Muscle of arm (tissue), 14 donors: Measurements from ENCODE around the gene STRC. TPM values are rescaled to one million over a fixed set of nuclear protein-coding genes. Genes with fewer than 3 reads are reported as not detected.
"Not testable (repeated sequence)": the region's sequence is repeated elsewhere in the genome, so short reads cannot be mapped to it uniquely, and the experiment has no call there.

ENCODE experiments used
- DNase-seq: peaks from one replicate; pipeline ENCODE4 v3.0.0-alpha.2; 2013
- long read RNA-seq, 11 donors: transcript quantifications; one replicate each; lab custom pipeline, GENCODE V29; 2026
- polyA plus RNA-seq, 12 donors: library from polyadenylated mRNA; unstranded; fragments of 120-200 nt; gene quantifications; one replicate each; pipeline ENCODE4 v1.2.1, GENCODE V29; 2013; ENCODE audit not compliant: insufficient read length in 12 of 12

STRC gene
- polyA plus RNA-seq, result 1 to 10 TPM in 1 of 12 donors, under 1 TPM in 9, not detected in 2; 0.12 to 1.1 (median 0.48) TPM
- long read RNA-seq, donor 1, result 0 reads
- long read RNA-seq, donor 2, result 0 reads
- long read RNA-seq, donor 3, result 0 reads
- long read RNA-seq, donor 4, result 0 reads
- long read RNA-seq, donor 5, result 0 reads
- long read RNA-seq, donor 6, result 0 reads
- long read RNA-seq, donor 7, result 0 reads
- long read RNA-seq, donor 8, result 0 reads
- long read RNA-seq, donor 9, result 0 reads
- long read RNA-seq, donor 10, result 0 reads
- long read RNA-seq, donor 11, result 0 reads

DNA sequence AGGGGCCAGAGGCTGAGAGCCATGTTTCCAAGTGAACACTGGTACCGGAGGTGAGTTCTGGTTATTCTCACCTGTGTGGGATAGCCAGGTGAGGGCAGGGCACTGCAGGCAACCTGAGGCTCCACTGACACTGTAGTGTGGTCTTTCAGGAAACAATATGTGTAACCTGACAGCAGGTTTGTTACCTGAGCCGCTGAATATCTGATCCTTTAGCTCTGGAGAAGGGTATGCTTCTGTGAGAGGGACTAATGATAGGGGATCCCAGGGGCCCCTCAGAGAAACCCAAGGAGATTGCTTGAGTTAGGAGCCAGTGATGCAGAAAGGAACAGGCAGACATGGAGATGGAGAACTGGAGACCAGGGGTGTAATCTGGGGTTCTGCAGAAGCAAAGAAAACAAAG lies at the start of gene STRC:
STRC (minus strand) TSS at position 101 of the 400 bp plus-strand sequence; CDS start at position 23, 78 bp downstream.
- not testable (repeated sequence) for DNase-seq

- not testable (repeated sequence) for DNase-seq
Measured at GRCh38 chr15:43666177-43666576, 47.6 kb upstream of the STRC start.

DNA sequence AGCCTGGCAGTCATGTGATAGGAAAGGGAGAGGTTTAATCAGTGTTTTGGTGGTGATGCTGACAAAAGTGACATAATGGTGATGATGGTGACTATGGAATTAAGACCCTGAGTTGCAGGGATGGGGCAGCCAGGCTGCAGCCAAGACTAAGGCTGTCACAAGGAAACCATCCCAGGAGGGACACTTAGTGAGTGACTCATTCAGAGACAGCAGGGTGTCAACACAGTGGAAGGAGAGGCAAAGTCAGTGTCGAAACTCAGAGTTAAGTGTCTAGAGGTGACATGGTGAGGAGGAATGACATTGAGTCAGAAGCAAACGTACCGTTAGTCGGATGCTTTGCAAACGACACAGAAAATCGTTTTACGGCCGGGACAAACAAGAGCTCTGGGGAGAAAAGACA lies 44.7 kb upstream of the STRC start:
- DNase-seq, result not testable (repeated sequence)

DNA sequence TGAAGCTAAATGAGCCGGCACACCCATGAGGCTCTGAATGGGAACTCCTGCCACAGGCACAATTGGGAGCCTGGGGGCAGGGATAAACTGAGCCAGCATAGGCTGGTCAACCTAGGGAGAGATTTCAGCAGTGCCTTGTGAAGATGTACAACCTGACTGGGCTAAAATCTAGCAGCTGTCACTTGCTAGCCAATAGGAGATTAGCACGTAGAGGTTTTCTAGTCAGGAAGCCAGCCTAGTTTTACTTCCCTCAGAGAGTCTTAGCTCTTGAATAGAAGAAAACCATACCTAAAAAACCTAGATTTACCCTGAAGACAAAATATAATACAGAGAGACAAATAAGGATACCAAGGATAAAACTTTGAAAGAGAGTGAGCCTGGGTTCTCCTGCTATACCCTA lies 43.7 kb upstream of the STRC start:
- DNase-seq, result not testable (repeated sequence)

- not testable (repeated sequence) for DNase-seq
Measured at GRCh38 chr15:43659727-43660126, 41.1 kb upstream of the STRC start.

DNA sequence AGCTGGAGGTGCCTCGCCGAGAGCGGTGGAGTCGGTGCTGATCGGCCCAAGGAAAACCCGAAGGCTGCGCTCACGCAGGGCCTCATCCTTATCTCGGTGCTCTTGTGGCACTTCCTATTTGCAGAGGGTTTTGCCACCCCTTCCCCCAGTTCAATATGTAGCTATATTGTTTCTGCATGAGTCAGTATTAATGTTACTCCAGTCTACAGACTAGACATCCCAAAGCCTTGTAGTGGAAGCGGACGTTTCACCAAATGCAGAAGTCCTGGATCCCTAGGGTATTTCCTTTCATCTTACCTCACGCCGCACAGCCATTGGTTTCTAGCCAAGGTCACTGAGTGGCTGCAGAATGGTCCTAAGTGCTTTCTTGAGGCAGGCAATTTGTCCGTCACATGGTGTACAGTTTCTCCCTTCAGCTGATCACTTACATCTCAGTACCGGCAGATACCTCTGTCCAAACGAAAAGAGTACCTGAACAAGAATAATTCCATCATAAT lies 30.9 kb upstream of the STRC start:
- not testable (repeated sequence) for DNase-seq

GRCh38 chr15:43648649-43649429 lies 30.2 kb upstream of the STRC start, which contains the start of gene CATSPER2:
Gene CATSPER2 (minus strand): TSS chr15:43648844. CDS start chr15:43648061, 783 bp downstream.
- no peak for DNase-seq

DNA sequence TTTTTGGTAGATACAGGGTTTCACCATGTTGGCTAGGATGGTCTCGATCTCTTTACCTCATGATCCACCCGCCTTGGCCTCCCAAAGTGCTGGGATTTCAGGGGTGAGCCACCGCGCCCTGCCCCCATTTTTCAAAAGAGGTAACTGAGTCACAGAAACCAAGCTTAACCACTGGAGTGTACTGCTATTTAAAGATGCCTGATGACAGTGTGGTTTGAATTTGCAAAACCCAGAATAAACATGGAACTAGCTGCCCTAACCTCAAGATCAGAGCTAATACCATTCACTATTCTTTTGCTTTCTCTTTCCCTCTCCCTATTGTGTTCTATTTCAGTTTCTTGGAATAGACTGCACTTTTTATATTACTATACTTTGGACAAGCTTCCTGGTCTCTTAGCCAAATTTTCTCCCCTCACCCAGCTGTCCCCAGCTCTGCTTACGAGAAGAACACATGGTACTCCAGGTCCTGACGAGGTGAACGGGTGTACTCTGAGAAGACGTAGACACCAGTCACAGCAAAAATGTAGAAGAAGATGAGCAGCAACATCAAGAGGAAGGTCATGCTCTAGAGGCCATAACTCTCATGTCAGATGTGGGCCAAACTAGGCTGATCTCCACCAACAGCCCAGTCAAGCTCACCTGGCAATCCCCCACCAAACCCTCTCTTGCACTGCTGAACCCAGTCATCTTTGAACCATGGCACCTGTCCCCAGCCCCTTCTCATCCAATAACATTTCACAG lies 20.0 kb upstream of the STRC start:
- DNase-seq, result not testable (repeated sequence)

- DNase-seq, result not testable (repeated sequence)
Measured at GRCh38 chr15:43626937-43627336, 8.3 kb upstream of the STRC start.

GRCh38 chr15:43625106-43625505 lies 6.5 kb upstream of the STRC start:
- DNase-seq, result no peak

DNA sequence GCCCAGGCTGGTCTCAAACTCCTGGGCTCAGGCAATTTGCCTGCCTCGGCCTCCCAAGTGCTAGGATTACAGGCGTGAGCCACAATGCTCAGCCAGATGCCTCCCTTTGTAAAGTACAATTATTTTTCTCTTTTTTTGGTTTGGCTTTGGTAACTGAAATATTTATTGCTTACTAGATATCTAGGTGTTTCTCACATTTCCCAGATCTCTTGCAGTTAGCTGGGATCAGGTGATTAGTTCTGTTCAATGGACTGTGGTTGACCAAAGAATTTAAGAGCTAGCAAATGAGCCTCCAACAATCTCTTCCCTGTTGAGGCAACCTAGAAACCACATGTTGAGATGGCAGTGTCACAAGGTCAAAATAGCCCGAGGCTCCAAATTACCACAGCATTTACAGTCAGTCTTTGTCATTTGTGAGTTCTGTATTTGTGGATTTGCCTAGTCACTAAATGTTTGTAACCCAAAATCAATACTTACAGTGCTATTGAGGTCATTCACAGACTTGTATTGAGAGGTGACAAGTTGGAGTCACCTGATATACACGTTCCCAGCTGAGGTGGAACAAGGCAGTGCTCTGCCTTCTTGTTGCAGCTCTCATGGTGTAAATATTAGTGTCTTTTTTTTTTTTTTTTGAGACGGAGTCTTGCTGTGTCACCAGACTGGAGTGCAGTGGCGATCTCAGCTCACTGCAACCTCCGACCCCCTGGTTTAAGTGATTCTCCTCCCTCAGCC lies 3.6 kb upstream of the STRC start:
- DNase-seq, result not testable (repeated sequence)

DNA sequence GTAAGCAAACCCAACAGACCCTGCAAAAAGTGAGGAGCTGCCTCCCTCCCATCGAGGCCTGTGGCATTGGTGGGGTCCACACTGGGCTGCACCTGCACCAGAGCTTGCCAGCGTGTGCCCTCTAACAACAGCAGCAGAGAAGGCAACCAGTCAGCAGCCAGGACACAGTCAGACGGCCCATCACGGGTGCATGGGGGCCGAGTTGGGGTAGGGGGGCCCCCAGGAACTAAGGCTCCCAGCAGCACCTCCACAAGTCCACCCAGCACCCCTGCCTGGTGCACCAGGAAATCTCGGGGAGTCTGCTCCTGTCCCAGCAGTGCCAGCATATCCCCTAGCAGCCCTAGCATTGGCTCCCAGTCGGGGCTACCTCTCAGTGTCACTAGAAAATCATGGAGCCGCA lies 850 bp downstream of the STRC start:
- DNase-seq, result not testable (repeated sequence)

DNA sequence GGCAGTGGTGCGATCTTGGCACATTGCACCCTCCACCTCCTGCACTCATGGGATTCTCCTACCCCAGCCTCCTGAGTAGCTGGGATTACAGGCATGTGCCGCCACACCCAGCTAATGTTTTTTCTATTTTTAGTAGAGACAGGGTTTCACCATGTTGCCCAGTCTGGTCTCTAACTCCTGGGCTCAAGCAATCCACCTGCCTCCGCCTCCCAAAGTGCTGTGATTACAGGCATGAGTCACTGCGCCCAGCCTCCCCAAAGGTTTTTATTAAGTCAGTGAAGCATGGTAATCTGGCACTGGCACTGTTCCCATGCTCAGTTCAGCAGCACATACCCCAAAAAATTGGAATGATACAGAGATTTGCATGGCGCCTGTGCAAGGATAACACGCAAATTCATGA lies 16.4 kb downstream of the STRC start:
- DNase-seq, result peak; percentile 8

DNA sequence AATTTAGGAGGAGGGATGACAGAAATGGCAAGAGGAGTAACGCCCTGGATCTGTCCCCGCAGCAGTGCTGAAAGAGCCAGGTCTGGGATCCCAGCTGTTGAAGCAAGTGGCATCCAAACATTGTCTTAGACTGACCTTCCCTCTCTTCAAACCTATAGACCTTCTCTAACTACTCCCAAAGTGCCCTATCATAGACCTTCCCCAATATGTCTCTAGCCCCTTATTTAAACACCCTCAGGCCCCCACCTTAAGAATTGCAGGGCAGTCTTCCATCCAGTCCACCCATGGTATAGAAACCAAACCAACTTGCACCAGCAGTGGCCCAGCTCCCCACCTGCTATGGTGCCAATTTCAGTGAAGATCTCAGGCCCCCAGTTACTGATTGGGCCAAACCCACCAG lies 18.4 kb downstream of the STRC start:
- DNase-seq, result not testable (repeated sequence)

GRCh38 chr15:43599131-43599530 lies 19.5 kb downstream of the STRC start:
- not testable (repeated sequence) for DNase-seq

GRCh38 chr15:43593328-43594190 lies 25.0 kb downstream of the STRC start, which contains the start of gene CKMT1B:
Gene CKMT1B (plus strand): TSS chr15:43594027. CDS start chr15:43594219, 192 bp downstream.
- DNase-seq, result not testable (repeated sequence)

GRCh38 chr15:43592841-43593240 lies 25.8 kb downstream of the STRC start:
- not testable (repeated sequence) for DNase-seq

GRCh38 chr15:43589778-43590466 lies 28.7 kb downstream of the STRC start, which contains the start of gene PPIP5K1:
Gene PPIP5K1 (minus strand): TSS chr15:43590208. CDS start chr15:43584504, 5,704 bp downstream.
- not testable (repeated sequence) for DNase-seq

DNA sequence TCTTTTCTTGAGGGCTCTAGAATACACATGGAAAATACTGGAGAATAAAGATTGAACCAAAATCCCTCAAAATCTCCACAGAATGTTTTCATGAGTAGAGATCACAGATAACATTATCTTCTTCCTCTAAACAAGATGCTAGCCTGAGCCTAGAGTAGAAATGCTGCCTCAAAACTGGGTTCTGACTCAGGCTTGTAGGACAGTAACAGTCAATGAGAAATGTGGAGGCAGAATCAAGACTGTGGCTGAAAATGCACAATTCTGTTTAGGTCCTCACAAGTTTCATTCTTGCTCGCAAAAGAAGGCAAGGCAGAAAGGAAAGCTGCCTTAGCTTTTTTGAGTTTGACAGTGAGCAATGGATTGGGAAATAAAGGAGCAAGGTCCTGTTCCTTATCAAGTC lies 44.0 kb downstream of the STRC start:
- DNase-seq, result not testable (repeated sequence)
